ENCODE results near the gene GPSM1.

The GPSM1 gene

DNA sequence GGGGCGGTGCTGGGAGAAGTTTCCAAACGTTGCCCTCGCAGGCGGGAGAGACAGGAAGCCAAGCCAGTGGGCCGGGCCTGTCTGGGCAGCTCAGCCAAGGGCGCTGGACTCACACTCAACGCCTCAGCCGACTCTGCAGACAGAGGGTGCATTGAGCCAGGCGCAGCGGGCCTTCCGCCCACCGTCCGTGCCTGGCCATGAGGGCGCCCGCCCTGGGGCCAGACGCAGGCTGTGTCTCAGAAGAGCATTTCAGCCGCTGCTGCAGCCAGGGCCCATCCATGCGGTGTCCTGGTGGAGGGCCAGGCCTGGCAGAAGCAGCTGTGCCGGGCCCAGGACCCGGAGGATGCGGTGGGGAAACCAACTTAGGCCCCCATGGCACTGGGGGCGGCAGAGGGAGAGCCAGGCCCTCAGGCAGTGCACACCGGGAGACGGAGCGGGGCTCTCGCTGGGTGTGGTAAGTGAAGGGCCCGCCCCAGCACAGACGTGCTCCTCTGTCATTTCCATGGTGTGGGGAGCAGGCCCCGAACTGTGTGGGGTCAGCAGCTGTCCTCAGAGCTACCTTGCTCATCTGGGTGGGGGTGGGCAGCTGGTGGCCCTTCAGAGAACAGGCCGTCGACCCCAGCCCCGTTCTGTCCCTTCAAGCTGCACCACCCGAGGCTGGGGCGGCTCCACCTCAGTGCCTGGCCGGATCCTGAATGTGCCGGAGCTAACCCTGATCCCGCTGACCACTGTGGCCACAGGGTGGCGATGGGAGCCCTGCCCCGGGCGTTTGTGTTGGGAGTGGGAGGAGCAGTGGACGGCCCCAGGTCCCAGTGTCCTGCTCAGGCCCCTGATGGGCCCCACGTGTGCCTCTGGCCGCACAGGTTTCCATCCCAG is 18.2 kb downstream of the GPSM1 start:
- ChIA-PET CTCF (interaction anchor here (0.7 to 2.9 kb wide), 5 partner anchors 18 to 188 kb away, joined by 3 to 12 read pairs (median 3); partner anchors contain the start of gene GPSM1), POLR2A (interaction anchor here (0.6 to 1.6 kb wide), 4 partner anchors 14 to 46 kb away, joined by 4 to 9 read pairs (median 5); partner anchors contain the start of gene DNLZ)
- 95% methylated on average over 33 of the region's 43 CpGs for WGBS (ENCODE audit: insufficient coverage)
- DNase-seq, result no peak
- peaks cover 3 to 42% (median 25%) of the 10 kb centered on the region in 4 experiments for H3K36me3 ChIP-seq (ENCODE audit: control insufficient read depth in 4 of 4, insufficient read depth in 4 of 4, low read length in 3 of 4)
- no peak overlapping the region for H3K4me3 ChIP-seq (ENCODE audit: control insufficient read depth in 1 of 7, extremely low read depth in 1 of 7, insufficient read depth in 4 of 7, low read depth in 2 of 7, low read length in 6 of 7)
- no peaks in the 10 kb centered on the region for H3K27me3 ChIP-seq (replicated peaks in 2 of 5; ENCODE audit: control insufficient read depth in 4 of 5, insufficient read depth in 5 of 5, low read length in 4 of 5)
- peaks cover 0 to 12% (median 8%) of the 10 kb centered on the region in 4 experiments for H3K4me1 ChIP-seq (ENCODE audit: control extremely low read depth in 1 of 4, control insufficient read depth in 4 of 4, insufficient read depth in 4 of 4, low read length in 3 of 4)
- H3K27ac ChIP-seq (ENCODE audit: insufficient read depth in 1 of 2, low read depth in 1 of 2, low read length in 2 of 2, poor library complexity in 1 of 2, severe bottlenecking in 2 of 2), result no peak overlapping the region
- H3K9me3 ChIP-seq (ENCODE audit: control extremely low read depth in 1 of 5, control insufficient read depth in 4 of 5, insufficient read depth in 2 of 5, low read depth in 1 of 5, low read length in 4 of 5), result no peaks in the 10 kb centered on the region

DNA sequence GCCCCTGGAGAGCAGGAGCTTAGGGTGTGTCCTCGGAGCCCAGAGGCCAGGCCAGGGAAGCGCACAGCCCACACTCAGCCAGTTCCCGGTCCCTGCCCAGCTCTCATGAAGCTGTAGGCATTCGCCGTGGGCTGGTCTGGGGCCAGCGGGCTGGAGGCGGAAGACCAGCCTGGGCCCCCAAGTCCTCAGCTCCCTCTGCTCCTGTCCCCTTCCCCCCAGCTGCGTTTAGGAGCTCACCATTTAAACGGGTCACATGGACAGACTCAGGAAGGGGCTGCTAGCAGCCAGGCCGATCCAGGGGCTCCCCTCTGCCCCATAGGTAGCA is 18.8 kb downstream of the GPSM1 start:
- POLR2A ChIA-PET, result interaction anchor here (1.1 to 1.6 kb wide), 2 partner anchors 13 to 17 kb away, joined by 6 to 9 read pairs; partner anchors contain the start of gene DNLZ
- H3K4me1 ChIP-seq (ENCODE audit: control extremely low read depth in 1 of 4, control insufficient read depth in 4 of 4, insufficient read depth in 4 of 4, low read length in 3 of 4), result peaks cover 0 to 12% (median 8%) of the 10 kb centered on the region in 4 experiments

DNA sequence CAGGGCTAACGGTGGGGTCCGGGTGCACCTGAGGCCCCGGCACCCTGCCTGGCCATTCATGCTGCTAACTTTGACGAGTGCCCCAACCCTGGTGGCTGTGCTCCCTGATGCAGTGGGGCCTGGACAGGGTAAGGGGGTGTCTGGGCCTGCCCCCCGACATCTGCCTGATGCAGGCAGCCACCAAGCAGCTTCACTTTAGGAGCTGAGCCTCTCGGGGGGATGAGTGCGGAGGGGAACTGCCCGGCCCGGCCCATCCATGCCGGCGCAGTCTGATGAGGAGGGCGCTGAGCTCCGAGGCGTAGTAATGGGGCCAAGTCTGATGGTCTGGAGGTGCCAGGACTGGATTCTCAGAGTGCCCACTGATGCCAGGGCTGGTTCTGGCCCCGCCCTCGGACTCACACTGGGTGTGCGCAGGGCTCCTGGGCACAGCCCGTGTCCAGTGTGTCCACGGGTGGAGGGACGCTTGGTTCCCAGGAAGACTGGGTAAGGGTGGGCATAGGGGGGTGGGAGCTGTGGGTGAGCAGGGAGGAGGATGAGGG is 19.7 kb downstream of the GPSM1 start:
- CTCF ChIA-PET, result interaction anchor here (1.2 kb wide), 1 partner anchor 40 kb away, joined by 3 read pairs; no protein-coding TSS in a partner anchor
- Histone ChIP-seq H3K27ac (ENCODE audit: insufficient read depth in 1 of 2, low read depth in 1 of 2, low read length in 2 of 2, poor library complexity in 1 of 2, severe bottlenecking in 2 of 2) (no peak overlapping the region), H3K36me3 (ENCODE audit: control insufficient read depth in 4 of 4, insufficient read depth in 4 of 4, low read length in 3 of 4) (peaks cover 6 to 43% (median 21%) of the 10 kb centered on the region in 4 experiments), H3K4me1 (ENCODE audit: control extremely low read depth in 1 of 4, control insufficient read depth in 4 of 4, insufficient read depth in 4 of 4, low read length in 3 of 4) (peaks cover 0 to 11% (median 7%) of the 10 kb centered on the region in 4 experiments), H3K27me3 (replicated peaks in 2 of 5; ENCODE audit: control insufficient read depth in 4 of 5, insufficient read depth in 5 of 5, low read length in 4 of 5) (no peaks in the 10 kb centered on the region), H3K9me3 (ENCODE audit: control extremely low read depth in 1 of 5, control insufficient read depth in 4 of 5, insufficient read depth in 2 of 5, low read depth in 1 of 5, low read length in 4 of 5) (no peaks in the 10 kb centered on the region), H3K4me3 (ENCODE audit: control insufficient read depth in 1 of 7, extremely low read depth in 1 of 7, insufficient read depth in 4 of 7, low read depth in 2 of 7, low read length in 6 of 7) (no peak overlapping the region)
- 96% methylated on average over 18 of the region's 20 CpGs for WGBS (ENCODE audit: insufficient coverage)
- POLR2A ChIA-PET, result no interaction called here
- DNase-seq, result no peak

More for the DNA sequence above, 18.8 kb downstream of the GPSM1 start:
- 91% methylated on average over 10 of the region's 10 CpGs for WGBS (ENCODE audit: insufficient coverage)
- Histone ChIP-seq H3K36me3 (ENCODE audit: control insufficient read depth in 4 of 4, insufficient read depth in 4 of 4, low read length in 3 of 4) (peaks cover 6 to 42% (median 24%) of the 10 kb centered on the region in 4 experiments), H3K27me3 (replicated peaks in 2 of 5; ENCODE audit: control insufficient read depth in 4 of 5, insufficient read depth in 5 of 5, low read length in 4 of 5) (no peaks in the 10 kb centered on the region), H3K4me3 (ENCODE audit: control insufficient read depth in 1 of 7, extremely low read depth in 1 of 7, insufficient read depth in 4 of 7, low read depth in 2 of 7, low read length in 6 of 7) (no peak overlapping the region), H3K9me3 (ENCODE audit: control extremely low read depth in 1 of 5, control insufficient read depth in 4 of 5, insufficient read depth in 2 of 5, low read depth in 1 of 5, low read length in 4 of 5) (no peaks in the 10 kb centered on the region), H3K27ac (ENCODE audit: insufficient read depth in 1 of 2, low read depth in 1 of 2, low read length in 2 of 2, poor library complexity in 1 of 2, severe bottlenecking in 2 of 2) (no peak overlapping the region)
- CTCF ChIA-PET, result interaction anchor here (0.7 to 2.9 kb wide), 3 partner anchors 19 to 189 kb away, joined by 3 to 12 read pairs (median 3); partner anchors contain the start of gene GPSM1
- DNase-seq, result no peak

DNA sequence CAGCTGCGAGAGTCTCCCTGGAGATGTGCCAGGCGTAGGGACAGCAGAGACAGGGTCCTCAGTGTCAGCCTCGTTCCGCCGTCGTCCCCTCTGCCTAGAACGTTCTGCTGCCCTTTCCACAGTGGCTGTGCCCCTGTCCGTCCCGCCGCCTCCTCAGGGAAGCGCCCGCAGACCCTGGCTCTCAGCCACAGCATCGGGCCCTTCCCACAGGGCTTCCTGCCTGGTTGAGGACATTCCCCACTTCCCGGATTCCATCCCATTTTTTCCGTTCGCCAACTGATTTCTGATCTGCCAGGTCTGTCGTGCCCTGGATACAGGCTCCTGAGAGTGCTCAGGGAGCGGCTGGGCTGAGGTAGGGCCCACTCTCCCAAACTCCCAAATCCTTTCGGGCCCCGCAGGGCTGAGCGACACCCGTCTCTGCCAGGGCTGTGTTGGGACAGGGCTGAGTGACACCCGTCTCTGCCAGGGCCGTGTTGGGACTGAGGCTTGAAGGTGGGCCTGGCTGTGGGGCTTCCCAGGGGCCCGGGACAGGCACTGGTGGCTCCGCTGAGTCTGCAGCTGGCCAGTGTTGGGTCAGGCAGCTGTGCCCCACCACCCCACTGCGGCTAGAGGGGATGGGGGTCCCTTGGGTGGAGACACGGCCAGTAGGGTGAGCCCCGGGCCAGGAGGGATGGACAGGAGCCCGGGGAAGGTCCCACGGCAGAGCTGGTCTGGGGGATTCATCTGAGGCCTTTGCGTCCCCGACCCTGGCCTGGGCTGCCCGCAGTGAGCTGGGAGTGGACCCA is 20.3 kb downstream of the GPSM1 start:
- no peak overlapping the region for H3K27ac ChIP-seq (ENCODE audit: insufficient read depth in 1 of 2, low read depth in 1 of 2, low read length in 2 of 2, poor library complexity in 1 of 2, severe bottlenecking in 2 of 2)
- peaks cover 6 to 46% (median 20%) of the 10 kb centered on the region in 4 experiments for H3K36me3 ChIP-seq (ENCODE audit: control insufficient read depth in 4 of 4, insufficient read depth in 4 of 4, low read length in 3 of 4)
- no peaks in the 10 kb centered on the region for H3K9me3 ChIP-seq (ENCODE audit: control extremely low read depth in 1 of 5, control insufficient read depth in 4 of 5, insufficient read depth in 2 of 5, low read depth in 1 of 5, low read length in 4 of 5)
- H3K27me3 ChIP-seq (replicated peaks in 2 of 5; ENCODE audit: control insufficient read depth in 4 of 5, insufficient read depth in 5 of 5, low read length in 4 of 5), result no peaks in the 10 kb centered on the region
- H3K4me3 ChIP-seq (ENCODE audit: control insufficient read depth in 1 of 7, extremely low read depth in 1 of 7, insufficient read depth in 4 of 7, low read depth in 2 of 7, low read length in 6 of 7), result no peak overlapping the region
- peaks cover 0 to 6% (median 4%) of the 10 kb centered on the region in 4 experiments for H3K4me1 ChIP-seq (ENCODE audit: control extremely low read depth in 1 of 4, control insufficient read depth in 4 of 4, insufficient read depth in 4 of 4, low read length in 3 of 4)
- no peak for DNase-seq
- POLR2A ChIA-PET, result no interaction called here
- CTCF ChIA-PET, result interaction anchor here (1.2 kb wide), 1 partner anchor 40 kb away, joined by 3 read pairs; no protein-coding TSS in a partner anchor
- 94% methylated on average over 32 of the region's 34 CpGs for WGBS (ENCODE audit: insufficient coverage)

DNA sequence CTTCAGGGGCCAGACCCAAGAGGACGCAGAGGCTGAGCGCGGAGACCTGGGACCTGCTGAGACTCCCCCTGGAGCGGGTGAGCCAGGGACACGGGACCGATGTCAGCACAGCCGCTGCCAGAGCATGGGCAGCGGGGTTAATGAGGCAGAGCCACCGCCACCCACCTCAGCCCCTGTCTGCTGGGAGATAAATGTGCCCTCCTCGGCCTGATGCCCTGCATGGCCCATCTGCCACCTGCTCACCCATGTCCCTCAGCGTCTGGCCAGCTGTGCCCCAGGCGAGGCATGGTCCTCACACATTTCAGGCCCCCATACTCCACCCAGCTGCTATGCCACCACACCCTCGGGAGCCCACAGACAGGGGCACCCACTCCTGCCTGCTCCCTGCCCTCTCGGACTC is 21.4 kb downstream of the GPSM1 start:
- Histone ChIP-seq H3K27me3 (replicated peaks in 2 of 5; ENCODE audit: control insufficient read depth in 4 of 5, insufficient read depth in 5 of 5, low read length in 4 of 5) (no peaks in the 10 kb centered on the region), H3K27ac (ENCODE audit: insufficient read depth in 1 of 2, low read depth in 1 of 2, low read length in 2 of 2, poor library complexity in 1 of 2, severe bottlenecking in 2 of 2) (no peak overlapping the region), H3K4me1 (ENCODE audit: control extremely low read depth in 1 of 4, control insufficient read depth in 4 of 4, insufficient read depth in 4 of 4, low read length in 3 of 4) (no peaks in the 10 kb centered on the region), H3K36me3 (ENCODE audit: control insufficient read depth in 4 of 4, insufficient read depth in 4 of 4, low read length in 3 of 4) (peaks cover 4 to 44% (median 20%) of the 10 kb centered on the region in 4 experiments), H3K9me3 (ENCODE audit: control extremely low read depth in 1 of 5, control insufficient read depth in 4 of 5, insufficient read depth in 2 of 5, low read depth in 1 of 5, low read length in 4 of 5) (no peaks in the 10 kb centered on the region), H3K4me3 (ENCODE audit: control insufficient read depth in 1 of 7, extremely low read depth in 1 of 7, insufficient read depth in 4 of 7, low read depth in 2 of 7, low read length in 6 of 7) (no peak overlapping the region)
- no peak for DNase-seq
- 94% methylated on average over 13 of the region's 14 CpGs for WGBS (ENCODE audit: insufficient coverage)
- ChIA-PET CTCF (no interaction called here), POLR2A (no interaction called here)

DNA sequence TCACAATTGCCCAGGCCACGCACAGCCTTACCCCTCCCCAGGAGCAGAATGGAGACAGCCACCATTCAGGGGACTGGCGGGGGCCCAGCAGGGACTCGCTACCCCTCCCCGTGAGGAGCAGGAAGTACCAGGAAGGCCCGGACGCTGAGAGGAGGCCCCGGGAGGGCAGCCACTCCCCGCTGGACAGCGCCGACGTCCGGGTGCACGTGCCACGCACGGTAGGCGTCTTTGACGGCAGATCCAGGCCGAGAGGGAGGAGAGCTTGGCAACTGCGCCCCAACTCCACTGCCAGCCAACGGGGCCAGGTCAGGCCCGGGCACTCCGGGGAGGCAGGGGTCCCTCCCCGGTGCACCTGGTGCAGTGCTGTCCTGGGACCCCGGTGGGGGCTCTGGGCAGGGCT is 22.2 kb downstream of the GPSM1 start:
- H3K4me1 ChIP-seq (ENCODE audit: control extremely low read depth in 1 of 4, control insufficient read depth in 4 of 4, insufficient read depth in 4 of 4, low read length in 3 of 4), result no peaks in the 10 kb centered on the region
- POLR2A ChIA-PET, result no interaction called here
- no peak overlapping the region for H3K4me3 ChIP-seq (ENCODE audit: control insufficient read depth in 1 of 7, extremely low read depth in 1 of 7, insufficient read depth in 4 of 7, low read depth in 2 of 7, low read length in 6 of 7)
- no peak overlapping the region for H3K27ac ChIP-seq (ENCODE audit: insufficient read depth in 1 of 2, low read depth in 1 of 2, low read length in 2 of 2, poor library complexity in 1 of 2, severe bottlenecking in 2 of 2)
- peaks cover 4 to 45% (median 17%) of the 10 kb centered on the region in 4 experiments for H3K36me3 ChIP-seq (ENCODE audit: control insufficient read depth in 4 of 4, insufficient read depth in 4 of 4, low read length in 3 of 4)
- DNase-seq, result no peak
- WGBS (ENCODE audit: insufficient coverage), result 94% methylated on average over 24 of the region's 24 CpGs
- CTCF ChIA-PET, result no interaction called here
- no peaks in the 10 kb centered on the region for H3K9me3 ChIP-seq (ENCODE audit: control extremely low read depth in 1 of 5, control insufficient read depth in 4 of 5, insufficient read depth in 2 of 5, low read depth in 1 of 5, low read length in 4 of 5)
- H3K27me3 ChIP-seq (replicated peaks in 2 of 5; ENCODE audit: control insufficient read depth in 4 of 5, insufficient read depth in 5 of 5, low read length in 4 of 5), result no peaks in the 10 kb centered on the region
